ENCODE data around the gene KLHL29. TPM values are rescaled to one million over a fixed set of nuclear protein-coding genes. Genes with fewer than 3 reads are reported as not detected.

Gene KLHL29
- total and polyA plus RNA-seq, 2 donors (not counting 3 experiments of a cell fraction or from before 2014, with no cell fraction given) = 4.6 to 12.7 TPM

DNA sequence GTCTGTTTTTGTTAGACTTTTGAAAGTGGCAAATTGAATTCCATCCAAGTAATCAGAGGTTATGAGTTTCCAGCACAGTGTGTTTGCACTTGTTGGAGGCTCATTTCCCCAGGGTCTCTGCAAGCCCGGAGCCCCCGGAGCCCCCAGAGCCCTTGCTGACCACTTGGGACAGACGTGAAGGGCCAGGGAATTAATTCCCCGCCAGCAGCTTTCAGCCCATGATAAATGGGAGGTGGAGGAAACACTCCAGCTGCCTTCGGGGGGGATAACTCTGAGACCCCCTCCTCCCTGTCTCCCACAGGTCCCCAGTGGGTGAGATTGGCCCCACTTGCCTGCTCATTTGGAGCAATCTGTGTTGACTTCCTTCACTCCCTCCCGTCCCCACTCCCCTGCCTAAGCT lies 79.2 kb downstream of the KLHL29 start:
- Histone ChIP-seq H3K9ac (replicated peaks; ENCODE audit: extremely low read depth, insufficient read depth, low read length) (no peak overlapping the region), H2AFZ (ENCODE audit: low read depth, low read length) (no peak overlapping the region), H3K4me3 (replicated peaks in 1 of 3; ENCODE audit: insufficient read depth in 1 of 3, low read depth in 1 of 3, low read length in 3 of 3) (no peak overlapping the region), H3K36me3 (ENCODE audit: control insufficient read depth in 2 of 2, extremely low read depth in 1 of 2, insufficient read depth in 2 of 2, low read length in 2 of 2) (no peaks in the 10 kb centered on the region), H3K79me2 (ENCODE audit: control insufficient read depth, insufficient read depth, low read length) (no peaks in the 10 kb centered on the region), H3K27me3 (ENCODE audit: control insufficient read depth in 2 of 2, insufficient read depth in 2 of 2, low read length in 2 of 2) (no peaks in the 10 kb centered on the region), H4K20me1 (replicated peaks; ENCODE audit: control insufficient read depth, extremely low read depth, insufficient read depth, low read length) (no peaks in the 10 kb centered on the region), H3K9me1 (replicated peaks; ENCODE audit: control insufficient read depth, extremely low read depth, insufficient read depth, low read length) (no peaks in the 10 kb centered on the region), H3K4me1 (ENCODE audit: control insufficient read depth, extremely low read depth, insufficient read depth, low read length) (no peaks in the 10 kb centered on the region), H3K4me2 (ENCODE audit: insufficient read depth, low read length) (no peak overlapping the region), H3K9me3 (replicated peaks; ENCODE audit: control insufficient read depth, insufficient read depth, low read length) (no peaks in the 10 kb centered on the region), H3K27ac (ENCODE audit: insufficient read depth, low read depth, low read length) (no peak overlapping the region)
- dilution Hi-C loops (cut with MboI; ENCODE audit: extremely low pct_ligation_motif_present, low sequenced_read_pairs) = no loop called here
- FAIRE-seq (no peak), DNase-seq (ENCODE audit: low read depth, low spot score) (no peak)
- ChIA-PET CTCF (no interaction called here), POLR2A (no interaction called here)
- TF ChIP-seq EZH2 (IDR thresholded peaks at IDR 0.05; ENCODE audit: borderline replicate concordance, low read depth, low read length, severe bottlenecking) = no peak
- no peak for TF ChIP-seq POLR2A (IDR thresholded peaks at IDR 0.05; ENCODE audit: low read depth, low read length)
- TF ChIP-seq GATA2 (IDR thresholded peaks at IDR 0.05; ENCODE audit: insufficient read depth, insufficient read length, low read depth, low read length) = no peak
- no peak for TF ChIP-seq FOS (IDR thresholded peaks at IDR 0.05; ENCODE audit: borderline replicate concordance, insufficient read depth, low read length)
- TF ChIP-seq POLR2AphosphoS5 (IDR thresholded peaks at IDR 0.05; ENCODE audit: insufficient read depth, low read depth, low read length) = no peak
- intact Hi-C loops (cut with micrococcal nuclease) = loop anchor here (10.0 kb wide), 1 partner anchor 149 kb away; no protein-coding TSS in a partner anchor
- no TSS peak for BruUV-seq (replicated peaks)

DNA sequence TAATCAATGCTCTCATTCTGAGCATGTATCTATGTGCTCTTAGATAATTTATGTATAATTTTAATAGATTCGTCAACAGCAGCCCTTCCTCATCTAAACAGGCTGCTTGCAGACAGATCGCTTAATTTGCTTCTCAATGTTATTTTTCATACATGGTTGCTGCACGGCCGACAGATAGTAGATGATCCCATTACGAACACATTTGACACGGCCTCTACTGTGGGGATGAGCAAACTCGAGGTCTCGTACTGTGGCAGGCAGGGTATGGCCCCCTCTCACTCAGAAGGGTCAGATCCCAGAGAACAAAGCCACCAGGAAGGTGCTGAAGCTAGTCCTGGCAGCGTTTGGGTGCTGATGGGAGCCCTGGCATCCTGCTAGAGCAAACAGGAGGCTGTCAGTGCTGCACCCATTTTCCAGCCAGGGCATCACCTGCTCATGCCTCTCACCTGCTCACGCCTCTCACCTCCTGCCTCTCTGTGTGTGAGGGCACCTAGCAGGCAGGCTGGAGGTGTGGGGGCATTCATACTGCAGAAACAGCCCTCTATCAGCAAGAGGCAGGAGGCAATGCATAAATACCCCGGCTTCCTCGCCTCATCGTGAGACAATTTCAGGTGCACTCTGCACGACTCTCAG lies 80.0 kb downstream of the KLHL29 start:
- no peak overlapping the region for H3K9ac ChIP-seq (replicated peaks; ENCODE audit: extremely low read depth, insufficient read depth, low read length)
- no peaks in the 10 kb centered on the region for H3K27me3 ChIP-seq (ENCODE audit: control insufficient read depth in 2 of 2, insufficient read depth in 2 of 2, low read length in 2 of 2)
- no peak overlapping the region for H2AFZ ChIP-seq (ENCODE audit: low read depth, low read length)
- ChIA-PET CTCF (no interaction called here), POLR2A (no interaction called here)
- no peaks in the 10 kb centered on the region for H3K36me3 ChIP-seq (ENCODE audit: control insufficient read depth in 2 of 2, extremely low read depth in 1 of 2, insufficient read depth in 2 of 2, low read length in 2 of 2)
- H4K20me1 ChIP-seq (replicated peaks; ENCODE audit: control insufficient read depth, extremely low read depth, insufficient read depth, low read length) = no peaks in the 10 kb centered on the region
- DNase-seq (ENCODE audit: low read depth, low spot score) = no peak
- no TSS peak for BruUV-seq (replicated peaks)
- H3K9me3 ChIP-seq (replicated peaks; ENCODE audit: control insufficient read depth, insufficient read depth, low read length) = no peaks in the 10 kb centered on the region
- H3K4me1 ChIP-seq (ENCODE audit: control insufficient read depth, extremely low read depth, insufficient read depth, low read length) = no peaks in the 10 kb centered on the region
- H3K27ac ChIP-seq (ENCODE audit: insufficient read depth, low read depth, low read length) = no peak overlapping the region
- FAIRE-seq = no peak
- intact Hi-C loops (cut with micrococcal nuclease) (loop anchor here (10.0 kb wide), 1 partner anchor 150 kb away; no protein-coding TSS in a partner anchor), dilution Hi-C loops (cut with MboI; ENCODE audit: extremely low pct_ligation_motif_present, low sequenced_read_pairs) (no loop called here)
- H3K4me3 ChIP-seq (replicated peaks in 1 of 3; ENCODE audit: insufficient read depth in 1 of 3, low read depth in 1 of 3, low read length in 3 of 3) = no peak overlapping the region
- H3K4me2 ChIP-seq (ENCODE audit: insufficient read depth, low read length) = no peak overlapping the region
- TF ChIP-seq JUN (IDR thresholded peaks at IDR 0.05; ENCODE audit: borderline replicate concordance, insufficient read depth, insufficient read length, low read depth) = no peak
- TF ChIP-seq GATA2 (IDR thresholded peaks at IDR 0.05; ENCODE audit: insufficient read depth, insufficient read length, low read depth, low read length) = no peak
- no peak for TF ChIP-seq POLR2AphosphoS5 (IDR thresholded peaks at IDR 0.05; ENCODE audit: insufficient read depth, low read depth, low read length)
- TF ChIP-seq POLR2A (IDR thresholded peaks at IDR 0.05; ENCODE audit: low read depth, low read length) = no peak
- no peak for TF ChIP-seq EZH2 (IDR thresholded peaks at IDR 0.05; ENCODE audit: borderline replicate concordance, low read depth, low read length, severe bottlenecking)
- TF ChIP-seq MYC (IDR thresholded peaks at IDR 0.05; ENCODE audit: low read depth, low read length) = no peak
- TF ChIP-seq, protein P1, sequence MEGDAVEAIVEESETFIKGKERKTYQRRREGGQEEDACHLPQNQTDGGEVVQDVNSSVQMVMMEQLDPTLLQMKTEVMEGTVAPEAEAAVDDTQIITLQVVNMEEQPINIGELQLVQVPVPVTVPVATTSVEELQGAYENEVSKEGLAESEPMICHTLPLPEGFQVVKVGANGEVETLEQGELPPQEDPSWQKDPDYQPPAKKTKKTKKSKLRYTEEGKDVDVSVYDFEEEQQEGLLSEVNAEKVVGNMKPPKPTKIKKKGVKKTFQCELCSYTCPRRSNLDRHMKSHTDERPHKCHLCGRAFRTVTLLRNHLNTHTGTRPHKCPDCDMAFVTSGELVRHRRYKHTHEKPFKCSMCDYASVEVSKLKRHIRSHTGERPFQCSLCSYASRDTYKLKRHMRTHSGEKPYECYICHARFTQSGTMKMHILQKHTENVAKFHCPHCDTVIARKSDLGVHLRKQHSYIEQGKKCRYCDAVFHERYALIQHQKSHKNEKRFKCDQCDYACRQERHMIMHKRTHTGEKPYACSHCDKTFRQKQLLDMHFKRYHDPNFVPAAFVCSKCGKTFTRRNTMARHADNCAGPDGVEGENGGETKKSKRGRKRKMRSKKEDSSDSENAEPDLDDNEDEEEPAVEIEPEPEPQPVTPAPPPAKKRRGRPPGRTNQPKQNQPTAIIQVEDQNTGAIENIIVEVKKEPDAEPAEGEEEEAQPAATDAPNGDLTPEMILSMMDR (IDR thresholded peaks at IDR 0.05; ENCODE audit: extremely low read depth in 1 of 2, insufficient read depth in 1 of 2, low read depth in 1 of 2, low read length in 2 of 2) = no peak
- TF ChIP-seq, protein P2, sequence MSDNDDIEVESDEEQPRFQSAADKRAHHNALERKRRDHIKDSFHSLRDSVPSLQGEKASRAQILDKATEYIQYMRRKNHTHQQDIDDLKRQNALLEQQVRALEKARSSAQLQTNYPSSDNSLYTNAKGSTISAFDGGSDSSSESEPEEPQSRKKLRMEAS (IDR thresholded peaks at IDR 0.05; ENCODE audit: insufficient read depth, insufficient read length) = no peak
- TF ChIP-seq FOS (IDR thresholded peaks at IDR 0.05; ENCODE audit: borderline replicate concordance, insufficient read depth, low read length) = no peak
- no peaks in the 10 kb centered on the region for H3K79me2 ChIP-seq (ENCODE audit: control insufficient read depth, insufficient read depth, low read length)
- H3K9me1 ChIP-seq (replicated peaks; ENCODE audit: control insufficient read depth, extremely low read depth, insufficient read depth, low read length) = no peaks in the 10 kb centered on the region

Data from endothelial cell of umbilical vein (primary cell).